ENCODE measurements around the gene TNS4.

DNA sequence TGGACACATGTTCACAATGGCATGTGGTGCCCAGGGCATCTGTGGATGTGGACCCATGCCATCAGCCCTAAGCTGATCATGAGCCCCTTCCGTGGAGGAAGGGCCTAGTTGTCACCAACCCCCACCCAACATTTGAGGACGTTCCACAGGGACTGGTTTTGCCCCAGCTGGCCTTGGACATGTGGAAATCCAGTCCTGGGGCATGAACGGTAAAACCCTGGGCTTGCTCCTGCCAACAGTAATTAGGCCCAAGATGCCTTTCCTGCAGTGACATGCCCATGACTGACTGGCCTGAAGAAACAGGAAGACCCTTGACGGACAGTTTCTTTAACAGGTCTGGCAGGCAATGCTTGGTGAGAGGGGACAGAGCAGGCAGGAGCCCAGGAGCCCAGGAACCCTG, 7.7 kb downstream of the TNS4 start:
- TF ChIP-seq EZH2phosphoT487 (IDR thresholded peaks at IDR 0.05; ENCODE audit: insufficient read depth, low read depth): no peak
- no peak for TF ChIP-seq EZH2 (IDR thresholded peaks at IDR 0.05; ENCODE audit: insufficient read depth, poor library complexity, severe bottlenecking)

All from GM23248 (cell line).